ENCODE data around the gene MTMR11.
"Not testable (repeated sequence)": the region's sequence is repeated elsewhere in the genome, so short reads cannot be mapped to it uniquely, and the experiment has no call there.

MTMR11 gene

GRCh38 chr1:149888999-149889289 lies 47.7 kb downstream of the MTMR11 start:
- no peak for DNase-seq (ENCODE audit: low spot score)
- in situ Hi-C loops (cut with MboI; ENCODE audit: low pct_unique_long_range_greater_than_20kb, low sequenced_read_pairs, unreplicated experiment): no loop called here
- no peak for TF ChIP-seq CTCF (IDR thresholded peaks at IDR 0.05; ENCODE audit: extremely low read depth, insufficient read depth, missing control alignments)

GRCh38 chr1:149888247-149888998 lies 48.3 kb downstream of the MTMR11 start:
- DNase-seq (ENCODE audit: low spot score): peak; percentile 73
- TF ChIP-seq CTCF (IDR thresholded peaks at IDR 0.05; ENCODE audit: extremely low read depth, insufficient read depth, missing control alignments): peak; percentile 65

GRCh38 chr1:149887456-149888246 lies 49.0 kb downstream of the MTMR11 start:
- in situ Hi-C loops (cut with MboI; ENCODE audit: low pct_unique_long_range_greater_than_20kb, low sequenced_read_pairs, unreplicated experiment): no loop called here
- peak; percentile 85 for DNase-seq (ENCODE audit: low spot score)
- no peak for TF ChIP-seq CTCF (IDR thresholded peaks at IDR 0.05; ENCODE audit: extremely low read depth, insufficient read depth, missing control alignments)

More at GRCh38 chr1:149888247-149888998, 48.3 kb downstream of the MTMR11 start:
- in situ Hi-C loops (cut with MboI; ENCODE audit: low pct_unique_long_range_greater_than_20kb, low sequenced_read_pairs, unreplicated experiment): no loop called here

- DNase-seq (ENCODE audit: low spot score); in situ Hi-C loops (cut with MboI; ENCODE audit: low pct_unique_long_range_greater_than_20kb, low sequenced_read_pairs, unreplicated experiment): not testable (repeated sequence)
These were observed 49.6 kb downstream of the MTMR11 start for GRCh38 chr1:149887196-149887455.

- DNase-seq (ENCODE audit: low spot score): peak; percentile 90
- in situ Hi-C loops (cut with MboI; ENCODE audit: low pct_unique_long_range_greater_than_20kb, low sequenced_read_pairs, unreplicated experiment): no loop called here
- TF ChIP-seq CTCF (IDR thresholded peaks at IDR 0.05; ENCODE audit: extremely low read depth, insufficient read depth, missing control alignments): no peak
These were observed 50.1 kb downstream of the MTMR11 start for GRCh38 chr1:149886396-149887195.

- in situ Hi-C loops (cut with MboI; ENCODE audit: low pct_unique_long_range_greater_than_20kb, low sequenced_read_pairs, unreplicated experiment); DNase-seq (ENCODE audit: low spot score): not testable (repeated sequence)
These were observed 50.6 kb downstream of the MTMR11 start for GRCh38 chr1:149886121-149886395.

- no peak for DNase-seq (ENCODE audit: low spot score)
- no peak for TF ChIP-seq CTCF (IDR thresholded peaks at IDR 0.05; ENCODE audit: extremely low read depth, insufficient read depth, missing control alignments)
- in situ Hi-C loops (cut with MboI; ENCODE audit: low pct_unique_long_range_greater_than_20kb, low sequenced_read_pairs, unreplicated experiment): no loop called here
These were observed 51.1 kb downstream of the MTMR11 start for GRCh38 chr1:149885339-149886120.

Measured in GM13977 (cell line).